OCI-LY3 (cell line): ENCODE measurements around the gene DOLK.

Experiments used
- CTCF ChIP-seq: fragments of 200-600, 300-600 bp; sonication (generic); IDR thresholded peaks from 2 replicates; pipeline ENCODE4 v1.5.1; 2014; ENCODE audit warnings: antibody characterized with exemption, low read length, low read depth
- EZH2phosphoT487 ChIP-seq: fragments of 200-600 bp; shearing (Covaris generic); IDR thresholded peaks from 2 replicates; pipeline ENCODE4 v1.6.1; 2018; ENCODE audit warnings: antibody characterized with exemption, mixed run types, low read depth

- no peak for TF ChIP-seq CTCF
- no peak for TF ChIP-seq EZH2phosphoT487
Observed at GRCh38 chr9:128917151-128917849, 30.1 kb downstream of the DOLK start.
